NOMO-1 treated with DMSO at 0.1 percent for 48 hours (cell line): ENCODE results near the gene TTC23.
"Not testable (repeated sequence)": the region's sequence is repeated elsewhere in the genome, so short reads cannot be mapped to it uniquely, and the experiment has no call there.

Source experiments
- DNase-seq: peaks from one replicate; lab custom pipeline; 2025; ENCODE audit not compliant: unreplicated experiment; lab: John Stamatoyannopoulos, UW

TTC23 gene

DNA sequence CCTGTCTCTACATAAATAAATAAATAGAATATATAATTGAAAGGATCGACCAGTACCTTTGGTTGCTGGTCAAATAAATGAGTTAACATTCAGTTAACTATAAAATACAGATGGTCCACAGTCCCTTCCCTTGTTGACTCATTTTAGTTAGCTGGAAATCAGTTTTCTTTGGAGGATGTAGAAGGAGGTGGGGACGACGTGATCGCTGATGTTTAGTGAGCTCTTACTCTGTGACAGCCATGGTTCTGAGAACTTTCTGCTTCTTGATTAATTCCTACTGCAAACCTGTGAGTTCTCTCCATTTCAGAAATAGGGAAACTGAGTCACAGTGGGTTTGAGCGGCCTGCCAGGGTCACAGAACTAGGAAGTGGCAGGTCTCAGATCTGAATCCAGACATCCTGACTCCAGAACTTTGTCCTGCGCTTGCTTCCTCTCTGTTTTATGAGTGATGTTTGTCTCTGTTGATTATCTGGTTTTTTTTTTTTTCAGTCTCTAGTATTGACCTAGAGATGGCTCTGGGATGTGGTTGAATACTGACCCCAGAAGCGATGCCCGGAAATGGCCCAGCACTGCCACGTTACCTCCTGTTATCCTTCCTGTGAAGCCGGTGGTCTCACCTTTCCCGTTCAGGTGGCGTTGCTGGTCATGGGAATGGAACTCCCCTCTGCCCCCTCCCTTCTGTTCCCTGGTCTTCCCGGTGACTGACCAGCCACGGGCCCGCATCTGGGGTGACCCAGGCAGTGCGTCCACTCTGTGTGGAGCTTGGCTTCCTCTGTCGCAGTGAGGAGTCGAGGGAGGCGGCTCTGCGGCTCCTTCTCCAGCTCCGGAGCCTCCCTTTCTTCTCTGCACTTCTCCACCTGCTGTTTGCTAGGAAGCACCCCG, 126.3 kb downstream of the TTC23 start:
- DNase-seq = no peak

DNA sequence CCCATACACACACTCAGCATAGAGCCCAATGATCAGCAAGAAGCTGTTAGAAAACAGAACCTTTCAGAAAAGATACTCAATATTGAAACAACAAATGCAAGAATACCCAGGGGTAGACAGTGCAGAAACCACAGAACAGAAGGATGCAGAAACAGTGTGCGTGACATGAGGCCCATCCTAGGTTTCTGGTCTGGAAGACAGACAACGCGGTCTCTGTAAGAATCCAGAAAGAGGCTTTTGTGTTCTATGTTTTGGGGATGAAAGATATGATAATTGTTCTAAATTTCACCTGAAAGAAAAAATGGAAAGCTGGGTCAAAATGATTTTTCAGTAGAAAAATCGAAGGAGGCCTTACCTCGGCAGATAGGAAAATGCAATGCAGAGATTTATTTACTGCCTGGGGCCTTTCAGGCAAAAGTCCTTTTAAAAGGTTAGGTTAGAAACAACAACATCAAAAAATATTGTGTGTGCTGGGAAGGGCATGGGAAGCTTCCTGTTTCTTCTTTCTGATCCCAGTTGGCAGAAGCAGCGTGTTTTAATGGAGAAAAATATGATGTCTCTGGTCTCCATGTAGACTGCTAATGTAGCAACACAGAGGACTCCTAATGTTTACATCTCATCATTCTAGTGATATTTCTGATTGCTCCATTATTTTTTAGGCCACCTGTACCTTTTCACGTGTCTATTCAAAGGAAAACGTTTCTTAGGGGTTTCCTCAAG, 127.5 kb downstream of the TTC23 start:
- DNase-seq = no peak

DNA sequence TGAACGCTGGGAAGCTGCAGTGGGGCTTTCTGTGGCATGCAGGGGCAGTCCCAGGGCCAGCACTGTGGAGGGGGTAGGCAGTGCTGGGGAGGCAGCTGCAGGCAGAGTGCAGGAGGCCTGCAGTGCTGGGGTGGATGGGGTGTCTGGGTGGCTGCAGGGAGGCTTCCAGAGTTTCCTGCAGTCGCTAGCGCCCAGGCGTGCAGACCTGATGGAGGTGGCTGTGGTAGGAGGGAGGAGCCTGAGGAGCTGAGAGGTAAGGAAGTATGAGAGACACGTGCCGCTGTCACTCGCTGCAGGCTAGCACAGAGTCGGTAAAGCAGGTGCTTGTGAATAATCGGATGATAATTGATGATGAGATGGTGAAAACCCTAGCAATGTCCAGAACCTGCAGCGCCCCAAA, 128.2 kb downstream of the TTC23 start:
- no peak for DNase-seq

DNA sequence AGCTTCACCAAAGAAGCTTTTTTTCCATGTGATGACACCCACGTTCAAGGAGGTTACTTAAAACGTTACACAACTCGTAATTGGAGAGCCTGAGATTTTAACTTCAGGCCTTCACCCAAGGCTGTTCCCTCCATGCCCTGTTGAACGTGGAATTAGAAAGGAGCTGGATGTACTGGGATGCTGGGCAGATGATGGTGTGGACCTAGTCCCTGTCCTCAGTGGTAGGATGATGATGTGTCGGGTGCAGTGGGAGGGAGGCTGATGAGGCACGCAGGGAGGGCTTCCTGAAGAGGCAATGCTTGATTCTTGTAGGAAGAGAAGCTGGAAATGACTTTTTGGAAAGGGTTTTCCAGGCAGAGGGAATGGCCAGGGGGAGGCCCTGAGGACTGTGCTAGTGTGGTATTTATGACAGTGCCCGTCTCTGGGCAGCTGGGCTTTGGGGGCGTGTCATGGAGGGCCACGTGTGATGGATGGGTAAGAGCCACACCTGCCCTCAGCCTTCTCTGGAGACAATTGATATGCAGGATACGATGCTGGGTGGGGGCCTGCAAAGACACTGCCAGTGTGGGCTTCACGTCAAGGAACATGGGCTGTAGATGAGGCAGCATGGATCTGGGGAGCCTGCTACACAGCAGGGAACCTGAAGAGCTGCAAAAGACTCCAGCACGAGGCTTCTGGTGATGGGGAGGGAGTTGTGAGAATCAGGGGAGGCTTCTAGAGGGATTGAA, 129.2 kb downstream of the TTC23 start:
- no peak for DNase-seq

- DNase-seq = no peak
Observed at GRCh38 chr15:99118801-99119546, 130.4 kb downstream of the TTC23 start.

DNA sequence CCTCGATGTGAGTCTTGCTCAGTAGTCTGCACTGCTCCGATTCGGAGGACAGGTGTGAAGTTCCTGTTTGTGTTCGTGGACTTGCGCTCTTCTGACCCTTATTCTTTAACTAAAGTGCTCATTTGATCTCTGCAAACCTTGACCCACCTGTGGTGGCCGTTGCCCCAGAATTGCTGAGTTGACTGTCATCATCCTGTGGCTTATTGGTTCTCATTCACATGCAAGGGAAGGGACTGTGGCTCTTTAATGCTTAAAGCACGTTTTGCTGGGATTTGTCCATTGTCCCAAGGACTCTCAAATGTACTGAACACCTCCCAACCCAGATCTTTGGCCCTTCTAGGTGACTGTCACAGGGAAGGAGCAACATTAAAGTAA, 131.1 kb downstream of the TTC23 start:
- DNase-seq = no peak

GRCh38 chr15:99117563-99118257, 131.7 kb downstream of the TTC23 start:
- DNase-seq = no peak

DNA sequence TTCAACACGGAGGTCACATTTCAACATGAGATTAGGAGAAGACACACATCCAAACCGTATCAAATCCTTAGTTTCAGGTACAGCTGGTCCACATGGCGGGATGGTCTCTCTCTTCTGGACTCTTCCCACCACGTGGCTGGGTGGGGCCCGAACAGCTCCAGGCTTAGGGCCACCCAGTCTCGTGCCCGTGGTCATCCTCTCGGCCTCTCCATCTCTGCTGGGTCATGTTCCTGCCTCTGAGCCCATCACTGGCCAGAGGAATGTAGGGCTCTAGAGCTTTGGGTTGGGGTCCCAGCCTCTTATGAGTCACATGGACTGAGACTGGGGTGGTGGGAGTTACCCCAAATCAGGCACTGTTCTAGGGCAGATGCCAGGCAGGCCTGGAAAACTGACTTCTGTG, 132.3 kb downstream of the TTC23 start:
- DNase-seq = no peak

DNA sequence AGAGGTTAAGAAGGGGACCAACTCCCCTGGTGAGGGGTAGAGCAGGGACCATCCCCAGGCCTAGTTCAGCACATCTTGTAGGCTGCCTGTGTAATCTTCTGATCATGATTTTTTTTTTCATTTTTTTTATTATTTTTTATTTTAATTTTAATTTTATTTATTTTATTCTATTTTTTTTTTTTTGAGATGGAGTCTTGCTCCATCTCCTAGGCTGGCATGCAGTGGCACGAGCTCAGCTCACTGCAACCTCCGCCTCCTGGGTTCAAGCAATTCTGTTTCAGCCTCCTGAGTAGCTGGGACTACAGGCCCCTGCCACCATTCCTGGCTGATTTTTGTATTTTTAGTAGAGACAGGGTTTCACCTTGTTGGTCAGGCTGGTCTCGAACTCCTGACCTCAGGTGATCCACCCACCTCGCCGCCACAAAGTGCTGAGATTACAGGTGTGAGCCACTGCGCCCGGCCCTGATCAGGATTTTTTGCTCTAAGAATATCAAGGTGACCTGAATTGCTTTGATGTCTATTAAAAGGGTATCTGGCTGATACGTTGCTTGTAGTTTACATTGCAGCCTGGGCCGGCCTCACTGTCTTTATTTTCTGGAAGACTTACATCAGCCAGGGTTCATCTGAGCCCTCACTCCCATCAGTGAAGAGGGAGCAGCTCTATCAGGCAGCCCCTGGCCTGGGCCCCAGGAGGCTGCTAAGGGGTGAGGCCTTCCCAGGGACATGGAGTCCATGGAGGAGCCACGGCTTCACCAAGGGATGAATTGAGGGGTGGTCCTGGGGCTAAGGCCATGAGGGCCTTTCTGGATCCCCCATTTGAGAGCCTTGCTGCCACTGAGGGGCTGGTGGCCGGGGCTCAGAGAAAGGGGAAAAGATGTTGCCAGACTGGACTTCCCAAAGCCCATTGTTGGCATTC, 133.8 kb downstream of the TTC23 start:
- no peak for DNase-seq

DNA sequence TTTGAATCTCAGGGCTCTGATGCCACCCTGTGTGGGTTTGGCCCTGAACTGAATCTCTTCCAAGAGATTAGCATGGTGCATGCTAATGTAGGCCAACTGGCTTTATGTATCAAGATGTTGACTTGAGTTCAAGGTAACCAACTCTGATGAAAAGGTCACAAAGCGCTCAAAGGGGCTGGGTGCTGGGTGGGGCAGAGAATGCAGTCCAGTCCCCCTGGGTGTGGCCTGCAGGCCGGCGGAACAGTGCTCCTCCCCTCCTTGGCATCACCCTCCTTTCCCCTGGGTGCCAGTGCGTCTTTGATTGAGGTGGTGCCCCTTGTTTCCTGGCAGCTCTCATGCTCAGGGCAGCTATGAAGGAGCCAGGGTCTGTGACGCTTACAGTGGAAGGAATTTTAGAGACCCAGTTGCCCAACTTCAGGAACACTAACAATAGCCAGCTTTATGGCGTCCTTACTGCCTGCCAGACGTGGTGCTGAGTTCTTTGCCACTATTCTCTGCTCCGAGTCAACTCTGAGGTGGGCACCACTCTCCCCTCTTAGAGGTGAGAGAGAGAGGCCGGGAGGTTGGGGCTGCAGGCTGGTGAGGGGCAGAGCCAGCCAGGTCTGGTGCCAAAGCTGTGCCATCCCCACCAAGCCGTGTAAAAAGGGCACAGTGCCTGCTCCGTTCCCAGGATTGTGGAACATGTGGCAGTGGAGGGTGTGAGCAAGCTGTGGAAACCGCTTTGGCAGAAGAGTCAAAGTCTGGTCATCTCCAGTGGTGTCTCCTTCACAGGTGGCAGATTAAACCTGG, 134.7 kb downstream of the TTC23 start:
- no peak for DNase-seq

DNA sequence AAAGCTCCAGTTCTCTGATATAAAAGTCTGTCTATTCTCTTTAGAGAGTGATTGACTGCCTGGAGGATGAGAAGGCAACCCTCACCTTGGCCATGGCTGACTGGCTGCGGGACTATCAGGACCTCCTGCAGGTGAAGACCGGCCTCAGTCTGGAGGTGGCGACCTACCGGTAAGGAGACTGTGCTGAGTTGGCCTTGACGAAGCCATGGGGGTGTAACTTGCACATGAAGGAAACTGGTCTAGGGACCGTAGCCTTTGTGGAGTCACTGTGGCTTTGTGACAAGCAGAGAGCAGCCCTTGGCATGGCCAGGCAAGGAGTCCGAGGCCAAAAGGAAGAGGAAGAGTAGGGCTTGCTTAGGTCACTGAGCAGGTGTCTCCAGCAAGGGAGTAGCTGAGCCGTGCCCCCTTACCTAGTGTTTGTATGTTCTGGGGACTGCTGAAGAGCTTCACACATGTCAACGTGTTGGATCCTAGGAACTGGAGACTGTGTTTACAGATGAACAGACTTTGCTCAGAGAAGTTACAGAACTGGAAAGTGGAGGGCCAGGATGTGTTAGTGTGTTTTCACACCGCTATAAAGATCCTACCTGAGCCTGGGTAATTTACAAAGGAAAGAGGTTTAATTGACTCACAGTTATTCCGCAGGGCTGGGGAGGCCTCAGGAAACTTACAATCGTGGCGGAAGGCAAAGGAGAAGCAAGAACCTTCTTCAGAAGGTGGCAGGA, 135.7 kb downstream of the TTC23 start:
- no peak for DNase-seq

DNA sequence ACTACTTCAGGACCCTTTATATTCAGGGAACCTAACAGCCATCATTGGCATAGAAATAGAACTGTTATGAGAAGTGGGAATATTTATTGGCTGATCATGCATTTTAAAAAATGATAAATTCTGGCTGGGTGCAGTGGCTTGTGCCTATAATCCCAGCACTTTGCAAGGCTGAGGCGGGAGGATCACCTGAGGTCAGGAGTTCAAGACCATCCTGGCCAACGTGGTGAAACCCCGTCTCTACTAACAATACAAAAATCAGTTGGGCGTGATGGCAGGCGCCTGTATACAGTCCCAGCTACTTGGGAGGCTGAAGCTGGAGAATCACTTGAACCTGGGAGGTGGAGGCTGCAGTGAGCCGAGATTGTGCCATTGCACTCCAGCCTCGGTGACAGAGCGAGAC, 137.7 kb downstream of the TTC23 start:
- not testable (repeated sequence) for DNase-seq

DNA sequence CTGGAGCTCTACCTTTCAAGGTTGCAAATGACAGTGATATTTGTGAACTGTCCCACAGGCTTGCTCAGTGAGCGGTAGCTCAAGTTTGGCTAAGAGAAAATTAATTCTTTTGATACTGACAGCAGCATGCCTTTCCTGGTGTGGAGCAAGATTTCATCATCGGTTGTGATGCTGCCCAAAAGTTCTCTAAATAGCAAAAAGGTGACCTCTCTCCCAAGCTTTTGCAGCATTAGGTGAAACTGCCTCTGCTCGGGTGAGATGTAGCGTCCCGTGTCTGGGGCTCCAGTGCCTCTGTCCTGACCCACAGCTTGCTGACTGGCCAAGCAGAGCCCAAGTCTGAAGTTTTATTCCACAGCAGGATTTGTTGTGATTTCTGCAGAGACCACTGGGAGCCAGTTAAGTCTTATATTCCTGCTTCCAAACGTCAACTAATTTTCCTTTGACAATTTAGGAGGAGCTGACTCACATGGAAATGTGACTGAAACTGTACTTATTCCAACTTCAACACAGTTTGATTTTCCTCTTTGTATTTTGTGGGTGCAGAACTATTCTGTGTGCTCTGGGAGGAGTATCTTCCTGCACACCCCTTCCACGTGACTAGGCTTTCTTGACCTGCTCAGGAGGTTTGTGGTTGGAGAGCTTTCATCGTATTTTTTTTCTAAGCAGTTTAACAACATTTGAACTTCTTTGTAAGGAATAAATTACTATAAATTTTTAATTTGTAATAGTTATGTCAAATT, 138.6 kb downstream of the TTC23 start:
- no peak for DNase-seq

DNA sequence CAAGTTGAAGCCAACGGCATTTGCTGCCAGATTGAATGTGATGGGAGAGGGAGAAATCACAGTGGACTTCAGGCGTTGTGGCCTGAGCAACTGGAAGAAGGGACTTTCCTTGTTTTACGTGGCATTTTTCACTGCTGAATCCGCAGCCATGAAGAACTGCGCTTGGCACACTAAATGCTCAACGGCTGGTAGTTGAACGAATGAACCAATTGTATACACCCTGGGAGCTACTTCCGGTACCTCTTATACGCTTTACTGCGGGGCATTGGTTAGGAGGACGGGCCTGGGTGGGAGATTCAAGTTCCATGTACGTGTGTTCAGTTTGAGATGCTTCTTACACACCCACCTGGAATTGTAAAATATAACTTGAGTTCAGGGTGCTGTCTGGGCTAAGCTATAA, 139.3 kb downstream of the TTC23 start:
- no peak for DNase-seq

DNA sequence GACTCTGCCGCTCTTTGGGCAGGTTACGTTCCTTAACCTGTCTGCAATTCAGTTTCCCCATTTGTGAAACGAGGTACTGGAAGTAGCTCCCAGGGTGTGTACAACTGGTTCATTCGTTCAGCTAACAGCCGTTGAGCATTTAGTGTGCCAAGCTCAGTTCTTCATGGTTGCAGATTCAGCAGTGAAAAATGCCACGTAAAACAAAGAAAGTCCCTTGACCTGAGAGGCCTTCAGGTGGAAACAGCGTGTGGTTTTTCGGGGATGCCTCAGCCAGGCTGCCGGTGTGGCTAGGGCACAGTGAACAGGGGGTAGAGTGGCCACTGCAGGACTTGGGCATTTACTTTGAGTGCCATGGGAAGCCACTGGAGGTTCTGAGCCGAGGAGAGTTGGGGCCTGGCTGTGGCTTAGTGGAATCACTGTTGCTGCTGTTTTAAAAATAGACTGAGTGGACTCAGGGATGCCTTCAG, 139.8 kb downstream of the TTC23 start:
- DNase-seq = no peak

GRCh38 chr15:99108993-99109392, 140.4 kb downstream of the TTC23 start:
- no peak for DNase-seq
